Activated effector memory CD4-positive, alpha-beta T cell treated with anti-CD3 and anti-CD28 coated beads, Interleukin-2, amount 50 U/mL, for 16 hours (primary cell): Measurements from ENCODE around the gene ATP1A2.

Experiments used
- DNase-seq: peaks from one replicate; pipeline ENCODE4 v3.0.0-alpha.2; 2020

ATP1A2 gene

DNA sequence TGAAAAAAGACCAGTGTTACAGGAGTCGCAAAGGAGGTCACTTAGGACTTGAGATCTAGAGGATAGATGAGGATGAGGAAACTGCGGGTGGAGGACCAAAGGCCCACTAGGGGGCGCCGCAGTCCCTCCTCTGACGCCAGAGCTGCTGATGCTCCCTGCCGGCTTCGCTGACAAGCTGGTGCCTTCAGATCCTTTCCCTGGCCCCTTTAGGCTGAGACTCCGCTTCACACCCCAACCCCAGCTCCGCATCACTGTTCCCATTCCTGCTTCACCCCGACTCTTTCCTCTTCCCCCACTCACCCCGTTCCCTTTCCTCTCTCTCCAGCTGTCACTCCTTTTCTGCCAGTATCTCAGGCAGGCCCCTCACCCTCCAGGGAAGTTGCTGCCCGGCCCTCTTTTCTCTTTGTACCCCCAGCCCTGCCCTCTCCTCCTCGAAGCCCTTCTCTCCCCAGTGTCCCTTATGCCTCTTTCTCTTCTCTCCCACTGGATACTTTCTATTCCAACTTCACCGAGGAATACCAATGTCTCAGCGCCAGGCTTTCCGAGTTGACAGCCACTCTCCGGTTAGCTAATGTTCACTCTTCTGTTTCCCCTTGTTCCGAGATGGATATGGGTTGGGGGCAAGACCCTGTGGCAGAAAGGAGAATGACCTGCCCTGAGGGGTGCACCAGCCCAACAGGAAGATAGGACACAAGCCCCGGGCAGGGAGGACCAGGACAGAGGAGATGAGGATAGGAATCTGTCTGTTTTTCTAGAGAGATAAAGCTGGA is 29.7 kb upstream of the ATP1A2 start:
- peak; percentile 91 for DNase-seq

DNA sequence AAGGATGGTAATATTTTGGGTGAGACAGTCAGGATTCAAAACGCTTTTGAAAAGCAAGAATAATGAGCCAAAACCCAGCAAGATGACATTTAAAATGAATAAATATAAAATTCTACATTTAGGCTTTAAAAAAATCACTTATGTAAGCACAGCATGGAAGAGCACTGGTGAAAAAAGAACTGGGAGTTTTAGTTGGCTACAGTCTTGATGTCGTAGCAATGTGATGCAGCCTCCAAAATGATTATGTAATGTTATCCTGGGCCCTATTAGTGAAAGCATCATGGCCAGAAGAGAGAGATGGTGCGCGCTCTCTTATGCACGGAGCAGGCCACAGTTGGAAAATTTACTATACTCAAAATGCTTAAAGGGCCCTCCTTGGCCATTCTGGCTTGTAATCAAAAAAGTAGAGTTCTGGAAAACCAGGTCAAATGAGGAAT is 29.1 kb upstream of the ATP1A2 start:
- no peak for DNase-seq

- no peak for DNase-seq
These were observed 28.4 kb upstream of the ATP1A2 start for GRCh38 chr1:160087118-160087662.

DNA sequence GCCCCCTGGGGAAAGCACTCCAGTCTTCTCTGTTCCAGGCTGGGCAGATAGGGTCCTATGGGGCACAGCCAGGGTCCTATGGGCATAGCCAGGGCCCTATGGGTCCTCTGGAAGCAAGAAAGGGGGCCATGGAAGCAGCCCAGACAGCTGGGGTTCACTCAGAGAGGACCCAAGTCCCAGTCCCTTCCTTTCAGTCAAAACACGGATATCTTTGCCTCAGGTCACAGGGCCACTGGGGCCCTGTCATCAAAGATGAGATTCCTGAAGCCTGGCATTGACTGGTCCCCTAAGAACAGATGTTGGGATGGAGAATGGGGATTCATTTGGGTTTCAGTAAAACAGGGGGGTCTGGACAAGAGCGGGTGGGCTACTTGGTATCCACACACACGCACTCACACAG is 25.7 kb upstream of the ATP1A2 start:
- DNase-seq = no peak

DNA sequence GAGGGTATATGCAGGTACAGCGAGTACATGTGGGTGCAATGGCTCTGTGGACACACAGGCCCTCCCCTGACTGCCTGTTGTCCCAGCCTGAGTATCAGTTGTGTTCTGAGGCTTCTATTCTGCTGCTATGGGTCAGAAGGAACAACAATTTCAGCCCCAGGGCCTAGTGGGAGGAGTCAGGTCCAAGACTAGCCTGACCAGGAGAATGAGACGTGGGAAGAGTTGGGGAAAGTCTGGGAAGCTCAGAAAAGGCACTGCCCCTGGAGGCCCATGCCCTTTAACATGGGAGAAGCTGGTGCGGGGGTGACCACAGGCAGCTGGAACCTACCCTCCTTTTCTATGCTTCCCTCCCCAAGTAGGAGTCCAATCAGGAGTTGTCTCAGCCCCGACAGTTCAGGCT is 24.8 kb upstream of the ATP1A2 start:
- no peak for DNase-seq

GRCh38 chr1:160091666-160092223 is 23.8 kb upstream of the ATP1A2 start:
- no peak for DNase-seq

- DNase-seq = no peak
These were observed 23.0 kb upstream of the ATP1A2 start for GRCh38 chr1:160092366-160093068.

GRCh38 chr1:160093069-160093395 is 22.5 kb upstream of the ATP1A2 start:
- no peak for DNase-seq

DNA sequence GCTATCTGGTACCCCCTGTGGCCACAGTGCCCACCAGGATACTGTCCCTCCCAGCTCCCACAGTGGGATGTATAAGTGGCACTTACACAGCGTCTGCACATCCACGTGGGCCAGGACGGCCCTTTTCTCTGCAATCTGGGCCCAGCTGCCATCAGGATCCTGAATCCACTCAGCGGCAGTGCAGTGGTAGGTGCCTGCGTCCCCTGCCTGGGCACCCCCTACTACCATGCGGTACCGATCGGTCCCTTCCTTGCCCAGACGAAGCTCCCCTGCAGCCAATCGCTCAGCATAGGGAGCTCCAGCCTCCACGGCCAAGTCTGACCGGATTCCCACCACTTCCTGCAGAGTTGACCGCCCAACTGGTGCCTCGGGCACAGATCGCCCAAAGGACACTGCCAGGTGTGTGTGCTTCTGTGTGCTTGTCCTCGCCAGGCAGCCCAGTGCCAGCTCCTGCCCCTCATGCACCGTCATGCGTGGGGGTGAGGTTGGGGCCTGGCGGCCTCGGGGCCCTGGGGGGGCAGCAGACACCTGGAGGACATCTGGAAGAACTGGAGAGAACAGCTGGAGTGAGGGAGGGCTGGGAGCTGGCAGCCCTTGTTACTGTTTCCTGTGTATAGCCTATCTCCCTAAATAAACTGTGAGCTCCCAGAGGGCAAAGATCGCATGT is 21.8 kb upstream of the ATP1A2 start:
- no peak for DNase-seq

GRCh38 chr1:160094291-160094625 is 21.3 kb upstream of the ATP1A2 start:
- no peak for DNase-seq

DNA sequence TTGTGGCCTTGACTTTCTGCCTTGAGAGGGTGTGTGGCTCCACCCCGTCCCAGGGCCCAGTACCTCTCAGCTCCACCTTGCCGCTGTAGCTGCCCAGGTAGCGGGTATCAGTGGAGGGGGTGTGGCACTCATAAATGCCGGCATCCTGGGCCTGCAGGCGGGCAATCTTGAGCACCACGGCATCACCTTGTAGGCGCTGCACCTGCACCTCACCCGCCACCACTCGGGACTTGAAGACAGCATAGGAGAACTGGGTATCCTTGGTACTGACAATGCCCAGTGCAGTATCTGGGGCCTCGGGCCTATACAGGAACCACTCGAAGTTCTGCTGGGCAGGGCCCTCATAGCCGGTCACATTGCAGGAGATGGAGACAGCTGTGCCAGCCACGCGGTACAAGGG is 20.8 kb upstream of the ATP1A2 start:
- no peak for DNase-seq

GRCh38 chr1:160095382-160096105 is 20.0 kb upstream of the ATP1A2 start:
- no peak for DNase-seq

DNA sequence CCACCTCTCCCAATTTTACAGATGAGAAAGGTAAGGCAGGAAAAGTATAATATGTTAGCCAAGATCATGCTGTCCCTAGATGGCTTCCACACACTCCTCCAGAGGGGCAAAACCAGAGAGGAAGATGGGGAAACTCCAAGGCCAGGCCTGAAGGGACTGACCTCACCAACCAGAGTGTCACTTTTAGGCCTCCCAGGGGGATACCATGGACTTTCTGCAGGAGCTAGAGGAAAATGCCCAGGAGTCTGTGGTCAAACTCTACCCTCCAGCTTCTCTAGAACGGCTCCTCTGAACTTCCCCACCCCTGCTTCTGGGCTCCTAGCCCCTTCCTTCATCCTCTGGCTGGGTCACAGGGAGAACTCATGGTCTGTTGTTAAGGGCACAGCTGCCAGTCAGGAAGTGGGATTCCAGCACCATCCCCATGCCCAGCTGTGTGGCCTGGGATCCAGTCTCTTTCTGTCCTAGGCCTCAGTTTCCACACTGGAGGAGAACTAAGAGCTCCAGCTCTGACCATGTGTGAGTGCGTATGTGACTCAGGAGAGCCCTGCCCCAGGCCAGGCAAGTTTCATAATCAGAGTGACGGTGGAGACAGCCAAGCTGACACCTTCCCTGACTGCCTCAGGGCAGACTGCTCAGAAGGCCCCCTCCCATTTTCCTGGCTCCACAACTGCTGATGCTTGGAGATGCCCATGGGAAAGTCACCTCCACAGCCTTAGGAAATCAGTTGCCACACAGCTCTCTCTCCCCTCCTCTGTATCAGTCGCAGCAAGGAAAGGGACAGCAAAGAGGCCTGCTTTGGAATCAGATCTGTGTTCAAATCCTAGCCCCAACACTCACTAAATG is 19.1 kb upstream of the ATP1A2 start:
- DNase-seq = no peak

GRCh38 chr1:160097151-160097910 is 18.2 kb upstream of the ATP1A2 start:
- DNase-seq = peak; percentile 71

- peak; percentile 96 for DNase-seq
These were observed 17.4 kb upstream of the ATP1A2 start, which contains the start of gene IGSF8 for GRCh38 chr1:160097911-160098851. Gene IGSF8, minus strand, starts transcription at chr1:160098619. Its CDS starts 147 bp downstream, at chr1:160098472.

GRCh38 chr1:160098852-160099561 is 16.6 kb upstream of the ATP1A2 start:
- DNase-seq = peak; percentile 99

DNA sequence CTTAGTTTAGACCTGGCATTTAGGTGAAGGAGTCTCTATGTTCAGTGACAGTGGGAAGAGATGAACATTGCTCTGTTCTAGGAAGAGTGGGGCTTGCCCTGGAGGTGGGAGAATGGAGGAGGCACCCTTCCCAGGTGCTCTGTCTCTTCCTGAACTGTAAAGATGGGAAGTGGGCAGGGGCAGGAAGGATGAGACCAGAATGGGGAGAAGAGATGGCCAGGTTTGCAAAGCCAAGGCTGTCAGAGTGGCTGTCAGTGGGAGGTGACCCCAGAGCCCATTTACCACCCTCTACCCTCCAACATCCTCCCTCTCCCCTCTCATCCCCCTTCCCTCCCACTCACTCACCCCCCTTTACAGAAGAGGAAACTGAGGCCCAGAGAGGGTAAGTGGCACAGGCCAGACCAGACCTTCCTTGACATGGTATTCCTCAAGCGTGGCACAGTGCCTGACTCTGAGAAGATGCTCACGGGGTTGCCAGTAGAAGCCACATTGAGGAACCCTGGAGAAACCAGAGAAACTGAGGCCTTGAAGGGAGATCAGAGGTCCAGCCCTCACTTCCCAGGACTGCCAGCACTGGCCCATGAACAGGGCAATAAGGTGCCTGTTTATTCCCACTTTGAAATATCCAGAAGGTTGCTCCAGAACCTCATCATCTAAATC is 15.7 kb upstream of the ATP1A2 start:
- no peak for DNase-seq

- DNase-seq = peak; percentile 86
These were observed 14.4 kb upstream of the ATP1A2 start for GRCh38 chr1:160101037-160101716.
